Neural cell (in vitro differentiated cells): ENCODE results near the gene COP1. TPM values are rescaled to one million over a fixed set of nuclear protein-coding genes. Genes with fewer than 3 reads are reported as not detected.

ENCODE experiments used
- H2AFZ ChIP-seq: fragments of 200-600, 300-800 bp; sonication (generic), shearing (Covaris generic); 2 replicates; pipeline ENCODE4 v1.6.0; 2014; ENCODE audit warnings: low read depth, mild to moderate bottlenecking, antibody characterized with exemption, low read length, moderate library complexity
- H3F3A ChIP-seq: fragments of 200-600 bp; shearing (Covaris generic); 2 replicates; pipeline ENCODE4 v1.6.1; 2016; ENCODE audit warnings: mild to moderate bottlenecking, moderate library complexity, mixed read lengths, antibody characterized with exemption, low read length; ENCODE audit not compliant: insufficient read depth, poor library complexity, severe bottlenecking
- H3K27ac ChIP-seq: fragments of 200-600, 300-800 bp; sonication (generic), shearing (Covaris generic); 2 replicates; pipeline ENCODE4 v1.5.1; 2014; ENCODE audit warnings: mild to moderate bottlenecking, low read length, moderate library complexity
- H3K27me3 ChIP-seq: fragments of 300-800, 200-600 bp; sonication (generic), shearing (Covaris generic); 2 replicates; pipeline ENCODE4 v1.6.0; 2014; ENCODE audit warnings: mild to moderate bottlenecking, low read depth, low read length, moderate library complexity; ENCODE audit not compliant: insufficient read depth
- H3K36me3 ChIP-seq: fragments of 300-800, 200-600 bp; sonication (generic), shearing (Covaris generic); 2 replicates; pipeline ENCODE4 v1.5.1; 2014; ENCODE audit warnings: mild to moderate bottlenecking, antibody characterized with exemption, low read length, moderate library complexity; ENCODE audit not compliant: insufficient read depth
- H3K4me2 ChIP-seq: fragments of 300-800, 200-600 bp; sonication (generic), shearing (Covaris generic); 2 replicates; pipeline ENCODE4 v1.6.0; 2014; ENCODE audit warnings: mild to moderate bottlenecking, low read length
- H3K4me3 ChIP-seq: fragments of 300-800, 200-600 bp; sonication (generic), shearing (Covaris generic); 2 replicates; pipeline ENCODE4 v1.5.1; 2014; ENCODE audit warnings: mild to moderate bottlenecking, low read length, moderate library complexity
- H3K79me2 ChIP-seq: fragments of 200-600 bp; shearing (Covaris generic); replicated peaks from 2 replicates; pipeline ENCODE4 v1.6.0; 2014; ENCODE audit warnings: mild to moderate bottlenecking, low read length, moderate library complexity; ENCODE audit not compliant: insufficient read depth
- H3K9ac ChIP-seq: fragments of 300-800, 200-600 bp; sonication (generic), shearing (Covaris generic); 2 replicates; pipeline ENCODE4 v1.6.1; 2016; ENCODE audit warnings: mild to moderate bottlenecking, low read length, mixed read lengths
- H3K9me2 ChIP-seq: fragments of 200-600 bp; shearing (Covaris generic); 2 replicates; pipeline ENCODE4 v1.6.1; 2016; ENCODE audit warnings: mild to moderate bottlenecking, low read length, mixed read lengths; ENCODE audit not compliant: insufficient read depth
- H3K9me3 ChIP-seq: fragments of 200-600, 300-800 bp; sonication (generic), shearing (Covaris generic); 2 replicates; pipeline ENCODE4 v1.6.1; 2016; ENCODE audit warnings: mild to moderate bottlenecking, mixed run types, low read length, moderate library complexity, mixed read lengths
- H4K20me1 ChIP-seq: fragments of 200-600 bp; shearing (Covaris generic); 2 replicates; pipeline ENCODE4 v1.6.1; 2016; ENCODE audit warnings: mild to moderate bottlenecking, mixed run types; ENCODE audit not compliant: insufficient read depth
- EP300 ChIP-seq: fragments of 450-650 bp; conservative IDR thresholded peaks from 2 replicates; pipeline ENCODE4 v1.6.1; 2014; ENCODE audit warnings: antibody characterized with exemption, mild to moderate bottlenecking, moderate library complexity; ENCODE audit not compliant: poor library complexity, severe bottlenecking
- EZH2 ChIP-seq: fragments of 200-600, 300-800 bp; shearing (Covaris generic), sonication (generic); IDR thresholded peaks from 2 replicates; pipeline ENCODE4 v1.6.1; 2014; ENCODE audit warnings: antibody characterized with exemption, low read length, borderline replicate concordance, mild to moderate bottlenecking; ENCODE audit not compliant: insufficient read depth, poor library complexity, severe bottlenecking
- MXI1 ChIP-seq: fragments of 450-650 bp; conservative IDR thresholded peaks from 2 replicates; pipeline ENCODE4 v1.6.1; 2014; ENCODE audit warnings: antibody characterized with exemption, mild to moderate bottlenecking; ENCODE audit not compliant: poor library complexity, severe bottlenecking
- POLR2AphosphoS5 ChIP-seq: IDR thresholded peaks from 2 replicates; pipeline ENCODE4 v1.6.1; 2012
- RAD21 ChIP-seq: fragments of 450-650 bp; conservative IDR thresholded peaks from 2 replicates; pipeline ENCODE4 v1.6.1; 2014; ENCODE audit warnings: antibody characterized with exemption, mild to moderate bottlenecking, moderate library complexity
- SMC3 ChIP-seq: fragments of 450-650 bp; conservative IDR thresholded peaks from 2 replicates; pipeline ENCODE4 v1.6.1; 2014; ENCODE audit warnings: antibody characterized with exemption, mild to moderate bottlenecking, moderate library complexity; ENCODE audit not compliant: poor library complexity
- TAF1 ChIP-seq: IDR thresholded peaks from 2 replicates; pipeline ENCODE4 v1.6.1; 2012; ENCODE audit warnings: low read depth
- polyA plus RNA-seq: library from polyadenylated mRNA; depleted of rRNA; stranded (reverse); fragments of >200 nt; gene quantifications from 2 replicates; pipeline ENCODE4 v1.2.3, GENCODE V29; 2014
- TF ChIP-seq, protein P1 (sequence below): IDR thresholded peaks from 2 replicates; pipeline ENCODE4 v1.6.1; 2012; ENCODE audit warnings: borderline replicate concordance
- TF ChIP-seq, protein P2 (sequence below): fragments of 450-650 bp; IDR thresholded peaks from 2 replicates; pipeline ENCODE4 v1.5.1; 2014; ENCODE audit warnings: antibody characterized with exemption, mild to moderate bottlenecking, moderate library complexity; ENCODE audit not compliant: poor library complexity, severe bottlenecking

Gene COP1
- polyA plus RNA-seq, 1 donor from 2014 or later: 72.3 TPM

GRCh38 chr1:176049582-176049981 lies 157.5 kb downstream of the COP1 start:
- H3K27ac ChIP-seq: no peak overlapping the region
- no peaks in the 10 kb centered on the region for H3K36me3 ChIP-seq
- H3K27me3 ChIP-seq: no peaks in the 10 kb centered on the region
- no peak overlapping the region for H3K9ac ChIP-seq
- no peak overlapping the region for H3K4me2 ChIP-seq
- H3K9me3 ChIP-seq: no peaks in the 10 kb centered on the region
- H3F3A ChIP-seq: no peaks in the 10 kb centered on the region
- H3K4me3 ChIP-seq: no peak overlapping the region
- no peak for TF ChIP-seq POLR2AphosphoS5
- TF ChIP-seq RAD21: no peak
- no peak for TF ChIP-seq EP300
- TF ChIP-seq, protein P1, sequence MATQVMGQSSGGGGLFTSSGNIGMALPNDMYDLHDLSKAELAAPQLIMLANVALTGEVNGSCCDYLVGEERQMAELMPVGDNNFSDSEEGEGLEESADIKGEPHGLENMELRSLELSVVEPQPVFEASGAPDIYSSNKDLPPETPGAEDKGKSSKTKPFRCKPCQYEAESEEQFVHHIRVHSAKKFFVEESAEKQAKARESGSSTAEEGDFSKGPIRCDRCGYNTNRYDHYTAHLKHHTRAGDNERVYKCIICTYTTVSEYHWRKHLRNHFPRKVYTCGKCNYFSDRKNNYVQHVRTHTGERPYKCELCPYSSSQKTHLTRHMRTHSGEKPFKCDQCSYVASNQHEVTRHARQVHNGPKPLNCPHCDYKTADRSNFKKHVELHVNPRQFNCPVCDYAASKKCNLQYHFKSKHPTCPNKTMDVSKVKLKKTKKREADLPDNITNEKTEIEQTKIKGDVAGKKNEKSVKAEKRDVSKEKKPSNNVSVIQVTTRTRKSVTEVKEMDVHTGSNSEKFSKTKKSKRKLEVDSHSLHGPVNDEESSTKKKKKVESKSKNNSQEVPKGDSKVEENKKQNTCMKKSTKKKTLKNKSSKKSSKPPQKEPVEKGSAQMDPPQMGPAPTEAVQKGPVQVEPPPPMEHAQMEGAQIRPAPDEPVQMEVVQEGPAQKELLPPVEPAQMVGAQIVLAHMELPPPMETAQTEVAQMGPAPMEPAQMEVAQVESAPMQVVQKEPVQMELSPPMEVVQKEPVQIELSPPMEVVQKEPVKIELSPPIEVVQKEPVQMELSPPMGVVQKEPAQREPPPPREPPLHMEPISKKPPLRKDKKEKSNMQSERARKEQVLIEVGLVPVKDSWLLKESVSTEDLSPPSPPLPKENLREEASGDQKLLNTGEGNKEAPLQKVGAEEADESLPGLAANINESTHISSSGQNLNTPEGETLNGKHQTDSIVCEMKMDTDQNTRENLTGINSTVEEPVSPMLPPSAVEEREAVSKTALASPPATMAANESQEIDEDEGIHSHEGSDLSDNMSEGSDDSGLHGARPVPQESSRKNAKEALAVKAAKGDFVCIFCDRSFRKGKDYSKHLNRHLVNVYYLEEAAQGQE: no peak
- TF ChIP-seq SMC3: no peak
- no peak for TF ChIP-seq TAF1
- TF ChIP-seq MXI1: no peak
- TF ChIP-seq, protein P2, sequence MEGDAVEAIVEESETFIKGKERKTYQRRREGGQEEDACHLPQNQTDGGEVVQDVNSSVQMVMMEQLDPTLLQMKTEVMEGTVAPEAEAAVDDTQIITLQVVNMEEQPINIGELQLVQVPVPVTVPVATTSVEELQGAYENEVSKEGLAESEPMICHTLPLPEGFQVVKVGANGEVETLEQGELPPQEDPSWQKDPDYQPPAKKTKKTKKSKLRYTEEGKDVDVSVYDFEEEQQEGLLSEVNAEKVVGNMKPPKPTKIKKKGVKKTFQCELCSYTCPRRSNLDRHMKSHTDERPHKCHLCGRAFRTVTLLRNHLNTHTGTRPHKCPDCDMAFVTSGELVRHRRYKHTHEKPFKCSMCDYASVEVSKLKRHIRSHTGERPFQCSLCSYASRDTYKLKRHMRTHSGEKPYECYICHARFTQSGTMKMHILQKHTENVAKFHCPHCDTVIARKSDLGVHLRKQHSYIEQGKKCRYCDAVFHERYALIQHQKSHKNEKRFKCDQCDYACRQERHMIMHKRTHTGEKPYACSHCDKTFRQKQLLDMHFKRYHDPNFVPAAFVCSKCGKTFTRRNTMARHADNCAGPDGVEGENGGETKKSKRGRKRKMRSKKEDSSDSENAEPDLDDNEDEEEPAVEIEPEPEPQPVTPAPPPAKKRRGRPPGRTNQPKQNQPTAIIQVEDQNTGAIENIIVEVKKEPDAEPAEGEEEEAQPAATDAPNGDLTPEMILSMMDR: no peak
- TF ChIP-seq EZH2: no peak
- no peak overlapping the region for H2AFZ ChIP-seq
- no peaks in the 10 kb centered on the region for H3K9me2 ChIP-seq
- H3K79me2 ChIP-seq: no peaks in the 10 kb centered on the region
- no peaks in the 10 kb centered on the region for H4K20me1 ChIP-seq

GRCh38 chr1:176046926-176047325 lies 160.2 kb downstream of the COP1 start:
- H3K4me3 ChIP-seq: no peak overlapping the region
- H3K27ac ChIP-seq: no peak overlapping the region
- no peaks in the 10 kb centered on the region for H4K20me1 ChIP-seq
- H3K9me3 ChIP-seq: no peaks in the 10 kb centered on the region
- no peaks in the 10 kb centered on the region for H3F3A ChIP-seq
- H3K36me3 ChIP-seq: no peaks in the 10 kb centered on the region
- no peaks in the 10 kb centered on the region for H3K27me3 ChIP-seq
- no peaks in the 10 kb centered on the region for H3K79me2 ChIP-seq
- H3K9ac ChIP-seq: no peak overlapping the region
- no peak overlapping the region for H3K4me2 ChIP-seq
- H2AFZ ChIP-seq: no peak overlapping the region
- no peaks in the 10 kb centered on the region for H3K9me2 ChIP-seq
- TF ChIP-seq SMC3: no peak
- TF ChIP-seq RAD21: no peak
- TF ChIP-seq, protein P1: no peak
- TF ChIP-seq, protein P2: no peak
